Hippocampal formation (tissue), 2 donors: ENCODE measurements around the gene MTMR12.

Experiments used
- DNase-seq, 2 donors: peaks; one replicate each; lab custom pipeline; 2025; lab: John Stamatoyannopoulos, UW

MTMR12 gene

GRCh38 chr5:32276173-32276853 is 36.4 kb downstream of the MTMR12 start:
- DNase-seq: no peak

- no peak for DNase-seq
Observed at GRCh38 chr5:32275396-32275741, 37.4 kb downstream of the MTMR12 start.

- no peak for DNase-seq
Observed at GRCh38 chr5:32274548-32275395, 38.0 kb downstream of the MTMR12 start.

GRCh38 chr5:32273821-32274220 is 38.9 kb downstream of the MTMR12 start:
- no peak for DNase-seq

- no peak for DNase-seq
Observed at GRCh38 chr5:32272746-32273145, 40.0 kb downstream of the MTMR12 start.

GRCh38 chr5:32270946-32271345 is 41.8 kb downstream of the MTMR12 start:
- DNase-seq: no peak

GRCh38 chr5:32270178-32270577 is 42.6 kb downstream of the MTMR12 start:
- DNase-seq: no peak

GRCh38 chr5:32265902-32266301 is 46.8 kb downstream of the MTMR12 start:
- no peak for DNase-seq

GRCh38 chr5:32264957-32265572 is 47.7 kb downstream of the MTMR12 start:
- DNase-seq: no peak

GRCh38 chr5:32263684-32264083 is 49.1 kb downstream of the MTMR12 start:
- DNase-seq: no peak

- DNase-seq: no peak
Observed at GRCh38 chr5:32261198-32261597, 51.5 kb downstream of the MTMR12 start.

- no peak for DNase-seq
Observed at GRCh38 chr5:32259033-32259432, 53.7 kb downstream of the MTMR12 start.

- DNase-seq: no peak
Observed at GRCh38 chr5:32258424-32258823, 54.3 kb downstream of the MTMR12 start.

GRCh38 chr5:32255540-32255900 is 57.2 kb downstream of the MTMR12 start:
- no peak for DNase-seq

- DNase-seq: peak; percentile 9 to 42
Observed at GRCh38 chr5:32254881-32255539, 57.7 kb downstream of the MTMR12 start.

- DNase-seq: no peak
Observed at GRCh38 chr5:32251871-32252458, 60.8 kb downstream of the MTMR12 start.

- no peak for DNase-seq
Observed at GRCh38 chr5:32249668-32250067, 63.1 kb downstream of the MTMR12 start.

- DNase-seq: no peak
Observed at GRCh38 chr5:32245742-32246141, 67.0 kb downstream of the MTMR12 start.

GRCh38 chr5:32244017-32244416 is 68.7 kb downstream of the MTMR12 start:
- DNase-seq: no peak

- DNase-seq: no peak
Observed at GRCh38 chr5:32241034-32241783, 71.5 kb downstream of the MTMR12 start.

GRCh38 chr5:32239385-32239784 is 73.4 kb downstream of the MTMR12 start:
- DNase-seq: no peak
